Measurements from ENCODE around the gene PTPRN2.
"Not testable (repeated sequence)": the region's sequence is repeated elsewhere in the genome, so short reads cannot be mapped to it uniquely, and the experiment has no call there.

PTPRN2 gene

GRCh38 chr7:157519798-157520244, 1067.8 kb downstream of the PTPRN2 start:
- no peak for DNase-seq

GRCh38 chr7:157519246-157519645, 1068.4 kb downstream of the PTPRN2 start:
- DNase-seq = no peak

GRCh38 chr7:157518514-157519175, 1069.0 kb downstream of the PTPRN2 start:
- DNase-seq = no peak

DNA sequence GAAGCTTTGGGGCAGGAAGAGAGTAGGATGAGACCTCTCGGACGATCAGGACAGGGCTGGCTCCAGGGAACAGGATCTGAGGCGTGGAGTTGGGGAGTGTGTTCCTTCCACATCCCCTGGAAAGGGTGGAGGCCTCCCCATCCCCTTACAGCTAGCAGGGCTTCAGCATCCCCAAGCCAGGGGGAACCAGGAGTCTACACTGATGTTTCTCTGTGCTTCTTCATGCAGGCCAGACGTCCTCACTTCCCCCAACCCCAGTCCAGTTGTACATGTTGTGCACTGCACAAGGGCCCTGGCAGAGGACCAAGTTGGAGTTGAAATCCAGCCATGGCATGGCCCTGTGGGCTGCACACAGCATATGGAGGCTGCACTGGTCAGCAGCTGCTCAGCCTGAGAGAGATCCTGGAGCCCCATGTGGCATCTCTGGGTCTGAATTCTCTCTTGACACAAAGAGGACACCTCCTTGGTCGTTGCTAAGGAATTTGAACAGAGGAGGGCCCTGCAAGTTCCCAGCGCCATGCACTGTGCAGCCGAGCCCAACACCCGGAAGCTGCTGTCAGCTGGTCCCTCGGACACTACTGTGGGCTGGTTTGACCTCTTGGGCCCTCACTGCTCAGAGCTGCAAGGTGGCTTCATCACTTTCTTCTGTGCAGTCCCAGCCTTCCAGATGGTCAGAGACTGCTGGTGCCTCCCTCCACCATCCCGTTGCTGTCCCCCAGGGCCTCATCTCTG, 1069.7 kb downstream of the PTPRN2 start:
- DNase-seq = no peak

DNA sequence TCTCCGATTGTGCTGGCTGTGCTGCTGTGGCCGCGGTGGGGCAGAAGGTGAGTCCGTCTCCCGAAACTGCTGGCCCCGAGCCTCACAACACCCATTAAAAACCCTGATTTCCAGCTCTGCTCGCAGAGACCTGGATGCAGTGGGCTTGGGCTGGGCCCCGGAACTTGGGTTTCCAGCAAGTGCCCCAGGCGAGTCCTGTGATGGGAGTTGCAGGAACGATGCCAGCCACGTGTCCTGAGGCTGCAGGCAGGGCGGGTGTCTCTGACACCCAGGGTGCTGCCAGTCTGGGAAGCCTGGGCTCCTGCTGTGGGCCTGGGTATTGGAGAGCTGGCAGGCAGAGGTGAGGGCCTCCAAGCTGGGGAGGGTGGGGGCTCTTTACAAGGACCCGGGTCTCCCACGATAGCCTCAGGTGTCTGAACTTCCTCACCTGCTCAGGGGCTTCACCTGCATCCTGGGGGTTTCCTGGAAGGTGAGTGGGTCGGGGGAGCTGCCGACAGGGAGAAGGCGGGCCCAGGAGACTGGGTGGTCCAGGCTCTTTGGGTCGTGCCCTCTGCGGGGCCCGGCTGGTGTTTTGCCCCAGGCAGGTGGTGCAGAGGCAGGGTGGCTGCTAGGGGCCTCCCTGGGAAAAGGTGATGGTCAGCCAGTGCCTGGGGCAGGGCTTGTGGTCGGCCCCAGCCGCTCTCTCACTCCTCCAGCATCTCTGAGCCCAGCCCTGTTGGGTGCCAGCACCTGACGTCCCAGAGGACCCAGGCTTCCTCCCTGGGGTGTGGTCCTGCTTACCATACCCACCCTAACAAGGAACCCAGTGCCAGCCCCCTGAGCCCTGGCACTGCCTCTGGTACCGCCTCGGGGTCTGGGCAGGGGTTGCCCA, 1070.5 kb downstream of the PTPRN2 start:
- no peak for DNase-seq

DNA sequence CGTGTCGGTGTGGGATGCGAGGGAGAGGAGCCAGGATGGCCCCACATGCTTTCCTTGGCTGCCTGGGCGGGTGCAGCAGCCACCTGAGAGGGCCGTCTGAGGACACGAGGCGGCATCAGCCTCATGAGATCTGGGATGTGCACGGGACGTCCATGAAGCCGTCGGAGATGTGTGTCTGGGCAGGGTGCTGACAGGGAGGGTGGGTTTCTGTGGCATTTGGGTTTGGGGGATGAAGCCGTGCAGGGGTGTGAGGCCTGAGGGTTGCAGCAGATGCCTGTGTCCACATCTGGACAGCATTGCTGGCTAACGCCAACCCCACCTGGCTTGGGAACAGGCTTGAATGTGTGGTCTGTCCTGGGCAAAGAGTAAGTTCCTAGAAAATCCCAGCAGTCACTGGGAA, 1071.3 kb downstream of the PTPRN2 start:
- no peak for DNase-seq

DNA sequence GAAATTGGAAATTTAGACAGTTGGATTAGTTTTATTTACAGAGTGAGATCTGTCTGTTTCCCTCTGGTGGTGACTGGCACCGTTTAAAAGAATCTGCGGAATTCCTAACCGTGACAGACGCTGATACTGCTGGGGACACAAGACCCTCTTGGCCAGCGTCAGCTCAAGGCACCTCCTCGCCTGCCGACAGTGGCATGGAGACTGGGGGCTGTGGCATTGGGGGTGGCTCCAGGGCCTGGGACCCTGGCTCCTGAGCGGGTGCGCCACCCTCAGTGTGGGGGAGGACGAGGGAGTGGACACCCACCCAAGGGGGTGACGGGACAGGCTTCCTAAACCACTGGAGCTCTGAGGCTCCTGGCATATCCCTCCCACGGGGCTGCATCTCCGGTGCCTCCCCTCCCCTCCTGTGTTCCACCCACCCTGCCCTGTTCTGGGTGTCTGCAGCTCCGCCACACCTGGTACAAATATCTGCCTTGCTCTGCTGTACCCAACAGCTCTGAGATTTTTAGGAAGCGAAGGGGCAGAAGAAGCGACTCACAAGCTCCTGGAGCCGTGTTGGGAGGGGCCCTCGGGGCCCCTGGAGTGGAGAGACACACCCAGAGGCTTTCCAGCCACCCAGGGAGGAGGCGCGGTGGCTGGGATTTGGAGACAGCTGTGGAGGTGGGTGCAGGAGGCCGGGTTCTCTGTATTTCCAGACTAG, 1072.1 kb downstream of the PTPRN2 start:
- DNase-seq = no peak

DNA sequence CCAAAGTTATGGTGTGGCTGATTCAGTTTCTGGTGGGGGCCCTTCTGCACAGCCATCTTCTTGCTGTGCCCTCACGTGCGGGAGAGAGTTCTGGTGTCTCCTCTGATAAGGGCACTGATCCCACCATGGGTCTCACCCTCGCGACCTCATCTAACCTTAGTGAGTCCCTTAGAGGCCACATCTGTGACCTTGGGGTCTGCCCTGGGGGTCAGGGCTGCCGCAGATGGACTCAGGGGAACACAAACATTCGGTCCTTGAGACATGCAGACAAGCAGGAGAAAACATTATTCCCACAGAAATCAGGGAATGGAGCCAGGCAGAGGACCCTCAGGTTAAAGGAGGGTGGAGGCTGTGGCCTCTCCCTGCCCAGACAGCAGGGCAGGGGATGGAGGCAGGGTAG, 1072.9 kb downstream of the PTPRN2 start:
- DNase-seq = no peak

- DNase-seq = no peak
Observed at GRCh38 chr7:157514306-157514705, 1073.3 kb downstream of the PTPRN2 start.

DNA sequence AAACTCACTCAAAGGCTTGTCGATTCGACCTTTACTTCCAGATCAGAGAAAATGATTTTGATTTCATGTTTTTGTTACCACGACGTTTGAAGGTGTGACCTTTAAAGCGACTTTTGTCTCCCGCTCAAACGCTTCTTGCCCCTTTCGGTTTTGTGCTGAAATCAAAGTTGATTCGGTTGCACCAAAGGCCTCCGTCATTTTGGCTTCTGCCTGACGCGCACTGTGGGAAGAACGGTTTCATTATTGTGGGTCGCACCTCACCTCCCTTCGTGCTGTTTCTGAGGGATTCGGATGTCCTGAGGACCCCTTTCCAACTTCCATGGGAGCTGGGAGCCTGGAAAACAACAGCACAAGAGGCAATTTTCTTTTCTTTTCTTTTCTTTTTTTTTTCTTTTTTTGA, 1073.9 kb downstream of the PTPRN2 start:
- DNase-seq = no peak

GRCh38 chr7:157513162-157513621, 1074.4 kb downstream of the PTPRN2 start:
- DNase-seq = no peak

DNA sequence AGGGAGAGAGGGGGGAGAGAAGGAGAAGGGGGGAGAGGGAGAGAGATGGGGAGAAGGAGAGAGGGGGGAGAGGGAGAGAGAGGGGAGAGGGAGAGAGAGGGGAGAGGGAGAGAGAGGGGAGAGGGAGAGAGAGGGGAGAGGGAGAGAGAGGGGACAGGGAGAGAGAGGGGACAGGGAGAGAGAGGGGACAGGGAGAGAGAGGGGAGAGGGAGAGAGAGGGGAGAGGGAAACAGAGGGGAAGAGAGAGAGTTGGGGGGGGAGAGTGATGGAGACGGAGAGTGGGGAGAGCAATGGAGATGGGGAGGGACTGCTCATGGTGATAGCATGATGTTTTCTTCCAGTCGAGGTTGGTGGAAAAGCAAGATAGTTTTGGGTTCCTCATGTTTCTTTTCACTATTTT, 1078.4 kb downstream of the PTPRN2 start:
- no peak for DNase-seq

DNA sequence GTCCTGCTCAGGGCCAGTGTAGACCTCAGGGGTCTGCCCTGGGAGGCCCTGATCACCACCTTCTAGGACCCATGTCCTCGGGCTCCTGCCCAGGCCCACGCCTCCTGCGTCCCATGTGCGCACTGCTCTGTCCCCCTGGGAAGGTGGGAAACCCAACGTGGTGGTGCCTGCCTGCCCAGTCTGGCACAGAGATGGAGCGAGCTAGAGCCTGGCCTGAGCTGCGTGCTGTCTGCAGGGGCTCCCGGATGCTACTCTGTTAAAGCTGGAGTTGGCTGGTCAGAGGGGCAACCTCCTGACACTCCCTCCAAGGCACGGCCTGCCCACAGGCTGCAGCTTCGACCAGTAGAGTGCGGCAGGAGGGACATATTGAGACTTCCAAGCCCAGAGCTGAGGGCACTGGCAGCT, 1079.1 kb downstream of the PTPRN2 start:
- no peak for DNase-seq

- no peak for DNase-seq
Observed at GRCh38 chr7:157507987-157508386, 1079.6 kb downstream of the PTPRN2 start.

GRCh38 chr7:157506268-157506667, 1081.4 kb downstream of the PTPRN2 start:
- DNase-seq = no peak

DNA sequence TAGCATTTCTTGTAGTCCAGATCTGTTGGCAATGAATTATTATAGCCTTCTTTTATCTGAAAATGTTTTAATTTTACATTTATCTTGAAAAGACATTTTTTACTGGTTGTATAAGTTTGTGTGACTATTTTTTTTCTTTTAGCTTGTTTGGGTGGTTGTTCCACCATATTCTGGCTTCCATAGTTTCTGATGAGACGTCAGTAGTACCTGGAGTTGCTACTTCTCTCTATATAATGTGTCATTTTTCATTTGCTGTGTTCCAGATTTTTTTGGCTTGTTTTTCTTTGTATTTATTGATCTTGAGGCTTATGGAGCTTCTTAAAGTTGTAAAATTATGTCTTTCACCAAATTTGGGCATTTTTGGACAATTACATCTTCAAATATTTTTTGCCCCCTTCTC, 1082.0 kb downstream of the PTPRN2 start:
- no peak for DNase-seq

DNA sequence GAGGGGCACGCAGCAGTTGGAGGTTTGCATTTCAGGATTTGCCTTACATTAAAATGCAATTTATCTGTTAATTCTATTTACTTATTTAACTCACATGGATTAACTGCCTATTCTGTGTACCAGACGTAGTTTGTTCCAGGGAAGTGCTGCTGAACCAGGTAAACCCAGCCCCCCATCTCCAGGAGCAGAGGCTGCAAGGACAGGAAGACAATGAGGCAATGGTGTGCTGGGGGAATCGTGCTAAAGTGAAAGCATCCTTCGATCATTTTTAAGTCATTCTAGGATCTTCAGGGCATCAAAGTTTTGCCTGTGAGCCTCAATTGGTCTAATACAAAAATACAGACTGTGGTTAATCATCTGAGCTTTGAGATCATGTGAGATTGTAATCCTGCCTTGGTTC, 1084.4 kb downstream of the PTPRN2 start:
- DNase-seq = no peak

DNA sequence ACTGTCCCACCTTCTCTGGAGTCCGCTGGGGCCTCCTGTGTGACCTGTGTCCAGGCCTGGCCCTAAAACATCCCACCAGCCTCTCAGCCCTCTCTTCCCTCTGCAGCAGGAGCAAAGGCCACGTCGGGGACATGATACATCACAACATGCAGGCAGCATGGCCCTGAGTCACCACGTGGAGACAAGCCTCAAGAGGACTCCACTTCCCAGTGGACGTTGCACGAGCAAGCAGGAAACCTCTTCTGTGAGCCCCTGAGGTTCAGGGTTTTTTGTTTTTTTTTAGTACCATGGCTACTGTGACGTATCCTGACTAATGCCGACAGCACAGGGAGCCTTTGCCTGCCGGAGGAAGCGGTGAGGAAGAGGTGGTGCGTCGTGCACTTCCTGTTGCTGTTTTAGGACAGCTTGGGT, 1084.9 kb downstream of the PTPRN2 start:
- no peak for DNase-seq

GRCh38 chr7:157501581-157501980, 1086.0 kb downstream of the PTPRN2 start:
- no peak for DNase-seq

DNA sequence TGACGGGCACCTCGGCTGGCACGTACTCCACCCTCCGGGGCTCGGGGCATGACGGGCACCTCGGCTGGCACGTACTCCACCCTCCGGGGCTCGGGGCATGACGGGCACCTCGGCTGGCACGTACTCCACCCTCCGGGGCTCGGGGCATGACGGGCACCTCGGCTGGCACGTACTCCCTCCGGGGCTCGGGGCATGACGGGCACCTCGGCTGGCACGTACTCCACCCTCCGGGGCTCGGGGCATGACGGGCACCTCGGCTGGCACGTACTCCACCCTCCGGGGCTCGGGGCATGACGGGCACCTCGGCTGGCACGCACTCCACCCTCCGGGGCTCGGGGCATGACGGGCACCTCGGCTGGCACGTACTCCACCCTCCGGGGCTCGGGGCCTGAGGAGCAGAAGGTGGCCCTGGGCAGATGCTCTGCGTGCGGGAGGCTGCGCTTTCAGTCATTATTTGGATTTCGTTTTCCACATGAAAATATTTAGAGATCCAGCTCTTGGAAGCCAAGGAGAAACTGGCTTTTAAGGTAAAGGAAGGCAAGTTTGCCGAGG, 1086.6 kb downstream of the PTPRN2 start:
- DNase-seq = not testable (repeated sequence)

GRCh38 chr7:157500171-157500960, 1087.3 kb downstream of the PTPRN2 start:
- DNase-seq = no peak

DNA sequence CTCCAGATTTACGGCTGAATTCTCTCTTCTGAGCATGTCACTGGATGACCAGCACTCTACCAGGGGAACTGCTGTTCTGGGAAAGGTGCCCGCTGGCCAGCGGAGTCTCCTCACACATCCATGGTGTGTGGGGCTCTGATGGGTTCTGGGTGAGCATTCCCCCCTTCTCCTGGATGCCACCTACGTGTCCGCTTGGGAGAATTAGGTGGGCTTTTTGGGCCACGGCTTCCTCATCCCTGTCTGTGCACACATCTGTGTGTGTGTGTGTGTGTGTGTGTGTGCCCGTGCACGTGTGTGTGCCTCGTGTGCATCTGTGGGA, 1087.8 kb downstream of the PTPRN2 start:
- no peak for DNase-seq
